T47D (cell line): Measurements from ENCODE around the gene MYT1.

Experiments used
- DNase-seq, 2 experiments: peaks; one replicate each; pipeline versions ENCODE4 v3.0.0 to v3.0.0-alpha.2; 2011 to 2012; ENCODE audit warnings: low read depth in 1 of 2, low spot score in 1 of 2
- JUND ChIP-seq: IDR thresholded peaks from 2 replicates; pipeline ENCODE4 v1.6.1; 2012; ENCODE audit warnings: low read depth
- in situ Hi-C: cut with HindIII; loops from 2 replicates; pipeline ENCODE4 v1.10.0; 2016; ENCODE audit warnings: low sequenced_read_pairs, low pct_unique_long_range_greater_than_20kb

MYT1 gene

DNA sequence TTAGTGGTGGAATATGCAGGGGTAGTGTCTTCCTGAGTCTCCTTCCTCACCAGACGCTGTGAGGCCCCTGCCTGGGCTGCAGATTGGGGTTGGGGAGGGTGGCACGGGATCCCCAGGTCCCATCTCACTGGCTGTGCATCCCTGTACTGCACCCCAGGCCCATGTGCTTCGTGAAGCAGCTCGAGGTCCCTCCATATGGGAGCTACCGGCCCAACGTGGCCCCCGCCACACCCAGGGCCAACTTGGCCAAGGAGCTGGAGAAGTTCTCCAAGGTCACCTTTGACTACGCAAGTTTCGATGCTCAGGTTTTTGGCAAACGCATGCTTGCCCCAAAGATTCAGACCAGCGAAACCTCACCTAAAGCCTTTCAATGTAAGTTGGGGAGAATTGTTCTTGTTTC is 52.7 kb downstream of the MYT1 start:
- in situ Hi-C loops: no loop called here
- no peak for TF ChIP-seq JUND
- DNase-seq: no peak

DNA sequence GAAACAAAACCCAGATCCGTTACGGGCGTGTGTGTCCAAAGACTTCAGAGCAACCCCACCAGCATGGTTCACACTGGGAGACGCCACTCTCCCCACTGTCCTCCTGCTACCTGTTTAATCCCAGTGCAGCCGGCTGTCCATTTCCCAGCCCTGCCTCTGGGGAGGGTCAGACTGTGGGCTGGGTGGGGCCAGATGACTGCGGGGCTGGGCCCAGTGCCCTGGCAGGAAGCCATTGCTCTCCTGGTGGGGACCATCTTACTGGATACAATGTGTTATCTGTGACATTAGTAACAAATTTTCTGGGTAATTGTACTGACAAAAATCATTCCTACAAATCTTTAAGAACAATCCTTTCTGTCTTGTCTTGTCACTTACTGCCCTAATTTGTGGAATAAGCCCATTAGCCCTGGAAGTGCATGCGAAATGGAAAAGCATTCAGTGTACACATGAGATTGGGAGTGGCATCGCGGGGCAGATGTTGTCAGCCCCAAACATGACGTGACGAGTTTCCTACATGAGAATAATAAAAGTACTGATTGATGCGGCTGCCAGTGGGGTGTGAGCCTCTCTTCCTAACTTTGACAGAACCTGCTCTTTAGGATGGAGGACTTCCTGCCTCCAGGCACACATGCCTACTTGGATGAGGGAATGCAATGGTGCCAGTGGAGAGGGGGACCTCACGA is 53.4 kb downstream of the MYT1 start:
- in situ Hi-C loops: no loop called here
- no peak for TF ChIP-seq JUND
- no peak for DNase-seq

DNA sequence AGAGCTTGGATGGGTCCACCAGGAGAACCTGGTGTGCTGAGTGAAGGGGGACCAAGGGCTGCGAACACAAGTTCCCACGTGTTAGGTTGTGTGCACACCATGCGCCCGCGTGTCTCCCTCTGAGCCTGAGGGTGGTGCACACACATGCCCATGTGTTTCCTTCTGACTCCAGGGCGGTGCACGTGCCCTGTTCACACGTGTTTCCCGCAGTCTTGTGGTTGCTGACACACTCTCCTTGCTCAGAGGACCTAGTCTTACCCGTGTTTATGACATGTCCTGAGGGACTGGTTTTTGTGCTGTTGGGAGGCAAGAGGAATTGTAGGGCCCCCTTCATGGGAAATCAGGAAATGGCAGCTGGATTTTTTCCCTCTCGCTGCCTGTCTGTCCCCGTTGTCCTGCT is 55.0 kb downstream of the MYT1 start:
- in situ Hi-C loops: no loop called here
- no peak for DNase-seq
- TF ChIP-seq JUND: no peak

DNA sequence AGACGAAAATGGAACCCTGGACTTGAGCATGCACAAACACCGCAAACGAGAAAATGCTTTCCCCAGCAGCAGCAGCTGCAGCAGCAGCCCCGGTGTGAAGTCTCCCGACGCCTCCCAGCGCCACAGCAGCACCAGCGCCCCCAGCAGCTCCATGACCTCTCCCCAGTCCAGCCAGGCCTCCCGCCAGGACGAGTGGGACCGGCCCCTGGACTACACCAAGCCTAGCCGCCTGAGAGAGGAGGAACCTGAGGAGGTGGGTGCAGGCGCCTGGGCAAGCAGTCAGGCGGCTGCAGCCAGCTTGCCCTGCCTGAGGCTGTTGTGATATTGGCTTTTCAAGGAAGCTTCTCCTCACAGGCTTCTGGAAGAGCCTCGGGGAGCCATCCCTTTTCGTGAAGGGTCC is 55.5 kb downstream of the MYT1 start:
- no peak for DNase-seq
- TF ChIP-seq JUND: no peak
- in situ Hi-C loops: no loop called here

DNA sequence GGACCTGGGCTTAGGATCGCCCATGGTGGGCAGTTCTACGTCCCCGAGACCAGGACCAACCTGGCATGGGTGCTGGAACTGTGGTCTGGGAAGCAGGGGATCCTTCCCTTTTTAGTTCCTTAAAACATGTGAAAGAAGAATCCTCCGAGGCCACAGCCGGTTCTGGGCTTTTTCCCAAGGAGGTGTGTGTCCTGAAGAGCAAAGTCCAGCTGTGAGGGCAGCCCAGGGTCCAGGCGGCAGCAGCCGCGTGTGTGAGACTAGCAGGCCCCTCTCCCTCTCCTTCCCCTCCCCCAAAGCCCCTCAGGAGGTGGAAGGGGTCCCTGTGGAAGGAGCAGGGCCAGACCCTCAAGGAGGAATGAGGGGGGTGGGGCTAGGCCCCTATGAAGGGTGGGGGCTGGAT is 56.2 kb downstream of the MYT1 start:
- no peak for TF ChIP-seq JUND
- in situ Hi-C loops: no loop called here
- DNase-seq: no peak

DNA sequence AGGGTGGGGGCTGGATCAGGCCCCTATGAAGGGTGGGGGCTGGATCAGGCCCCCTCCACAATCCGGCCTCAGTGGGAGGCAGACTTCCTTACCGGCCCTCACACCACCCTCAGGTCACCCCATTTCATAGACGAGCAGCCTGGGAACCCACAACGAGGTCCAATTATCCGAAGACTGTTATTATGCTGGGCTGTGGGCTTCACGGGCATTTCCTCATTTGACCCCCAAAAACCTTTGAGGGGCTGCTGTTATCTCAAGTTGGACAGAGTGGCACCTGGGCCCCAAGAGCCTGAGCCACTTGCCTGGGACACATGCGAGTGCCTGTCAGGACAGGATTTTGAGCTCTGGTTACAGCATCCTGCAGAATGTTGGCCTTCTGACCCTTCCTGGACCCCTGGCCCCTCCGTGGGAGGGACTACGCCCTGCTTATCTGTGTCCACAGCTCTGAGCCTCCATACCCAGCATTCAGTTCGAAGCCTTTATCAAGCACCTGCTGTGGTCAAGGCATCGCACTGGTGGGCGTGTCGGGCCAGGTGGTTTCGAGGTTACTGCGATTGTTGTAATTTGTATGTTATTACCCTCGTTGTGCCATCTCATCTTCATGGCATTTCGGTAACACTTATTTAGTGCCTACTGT is 56.8 kb downstream of the MYT1 start:
- DNase-seq: no peak
- in situ Hi-C loops: no loop called here
- no peak for TF ChIP-seq JUND

DNA sequence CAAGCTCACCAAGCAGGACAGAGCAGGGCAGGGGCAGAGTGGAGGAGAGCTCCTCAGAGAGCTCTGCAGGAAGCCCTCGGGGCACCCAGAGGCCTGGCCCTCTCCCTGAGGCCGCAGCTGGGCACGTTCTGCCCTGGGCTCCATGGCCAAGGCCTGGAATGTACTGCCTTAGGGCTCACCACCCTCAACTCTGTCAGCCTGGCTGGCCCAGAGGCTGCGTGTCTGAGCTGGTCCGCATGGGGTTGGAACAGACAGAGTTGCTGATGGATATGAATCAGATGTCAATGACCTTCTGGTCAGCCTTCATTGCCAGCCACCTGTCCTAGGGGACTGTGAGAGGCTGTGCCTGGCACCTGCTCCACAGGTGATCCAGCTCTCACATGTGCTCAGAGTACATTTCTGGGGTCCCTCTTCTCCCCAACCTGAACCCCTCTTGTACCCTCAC is 58.1 kb downstream of the MYT1 start:
- TF ChIP-seq JUND: no peak
- DNase-seq: no peak
- in situ Hi-C loops: no loop called here

DNA sequence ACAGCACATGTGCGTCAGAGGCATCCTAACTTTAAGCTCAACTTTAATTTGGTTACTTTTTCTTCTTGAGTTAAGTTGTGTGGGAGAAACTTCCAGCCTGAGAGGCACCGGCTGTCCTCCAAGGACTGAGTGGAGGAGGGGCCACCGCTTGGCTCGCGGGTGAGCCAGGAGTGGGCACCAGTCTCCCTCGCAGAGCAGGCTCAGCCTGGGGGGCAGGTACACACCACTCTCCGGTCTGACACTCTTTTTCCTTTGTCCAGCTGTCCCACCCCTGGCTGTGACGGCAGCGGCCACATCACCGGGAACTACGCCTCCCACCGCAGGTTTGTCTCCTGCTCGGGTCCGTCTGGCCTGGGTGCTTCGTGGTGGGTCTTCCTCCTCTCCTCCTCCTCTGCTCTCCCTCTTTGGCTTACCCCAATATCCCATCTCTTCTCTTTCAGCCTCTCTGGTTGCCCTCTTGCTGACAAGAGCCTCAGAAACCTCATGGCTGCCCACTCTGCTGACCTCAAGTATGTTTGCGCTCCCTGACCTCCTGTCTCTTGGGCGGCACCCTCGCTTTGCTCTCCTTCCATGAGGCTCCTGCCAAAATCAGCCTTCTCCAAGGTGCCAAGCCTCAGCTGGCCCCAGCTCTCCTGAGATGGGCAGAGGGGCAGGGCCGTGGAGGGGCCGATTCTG is 58.7 kb downstream of the MYT1 start:
- in situ Hi-C loops: no loop called here
- DNase-seq: no peak
- TF ChIP-seq JUND: no peak

DNA sequence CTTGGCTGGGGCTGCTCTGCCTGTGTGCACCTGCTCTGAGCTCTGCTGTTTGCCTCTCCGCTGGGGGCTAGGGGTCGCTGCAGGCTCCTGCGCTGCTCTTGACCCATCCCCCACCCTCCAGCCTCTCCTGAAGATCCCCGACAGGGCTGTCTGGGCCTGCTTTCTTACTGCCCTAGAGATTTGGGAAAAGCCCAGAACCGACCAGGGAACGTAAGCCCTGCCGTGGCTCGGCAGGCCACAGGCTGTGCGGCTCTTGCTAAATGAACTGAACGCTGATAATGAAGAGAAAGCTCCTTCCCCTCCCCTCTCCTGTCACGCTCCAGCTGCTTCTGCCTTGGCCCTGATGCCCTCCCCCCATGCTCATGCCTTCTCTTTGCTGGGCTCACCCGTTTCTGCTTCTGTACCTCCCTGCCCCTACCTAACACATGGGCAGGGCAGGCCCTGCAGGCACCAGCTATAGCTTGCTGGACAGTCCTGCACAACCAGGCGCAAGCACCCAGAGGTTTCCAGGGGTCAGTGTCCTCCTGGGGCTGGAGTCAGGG is 59.3 kb downstream of the MYT1 start:
- no peak for DNase-seq
- in situ Hi-C loops: no loop called here
- no peak for TF ChIP-seq JUND

DNA sequence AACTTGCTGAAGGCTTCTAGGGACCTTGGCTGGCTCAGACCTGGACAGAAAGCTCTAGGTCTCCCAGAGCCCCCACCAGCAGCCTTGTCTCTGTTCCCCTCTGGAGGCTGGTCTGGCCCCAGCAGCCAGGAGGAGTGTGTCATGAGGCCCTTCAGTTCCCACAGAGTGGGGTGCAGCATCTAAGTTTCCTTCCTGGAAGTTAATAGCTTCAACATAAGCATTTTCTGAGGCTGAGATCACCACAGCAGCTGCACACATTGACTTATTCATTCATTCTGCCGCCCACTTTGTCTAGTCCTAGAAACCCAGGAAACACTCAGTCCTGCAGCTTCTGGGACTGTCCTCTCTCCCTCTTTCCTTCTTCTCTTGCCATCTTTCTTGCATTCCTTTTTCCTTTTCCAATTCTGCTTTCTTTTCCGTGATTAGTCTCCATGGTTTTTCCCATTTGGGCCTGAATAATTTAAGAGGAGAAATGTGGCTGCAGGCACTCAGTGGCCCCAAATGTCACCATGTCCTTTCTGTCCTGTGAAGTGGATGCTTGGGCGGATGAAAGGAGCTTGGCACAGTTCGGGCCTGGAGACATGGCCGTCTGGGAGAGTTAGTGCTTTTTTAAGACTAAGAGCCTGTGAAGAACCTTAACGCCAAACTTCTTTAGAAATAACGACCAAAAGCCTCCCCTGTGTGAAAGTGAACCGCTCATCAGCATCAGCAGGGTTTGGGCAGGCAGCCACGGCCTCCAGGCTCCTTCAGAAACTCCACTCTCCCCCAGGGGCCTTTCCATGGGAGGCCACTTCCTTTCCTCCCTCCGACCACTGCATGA is 60.3 kb downstream of the MYT1 start:
- no peak for TF ChIP-seq JUND
- no peak for DNase-seq
- in situ Hi-C loops: no loop called here

DNA sequence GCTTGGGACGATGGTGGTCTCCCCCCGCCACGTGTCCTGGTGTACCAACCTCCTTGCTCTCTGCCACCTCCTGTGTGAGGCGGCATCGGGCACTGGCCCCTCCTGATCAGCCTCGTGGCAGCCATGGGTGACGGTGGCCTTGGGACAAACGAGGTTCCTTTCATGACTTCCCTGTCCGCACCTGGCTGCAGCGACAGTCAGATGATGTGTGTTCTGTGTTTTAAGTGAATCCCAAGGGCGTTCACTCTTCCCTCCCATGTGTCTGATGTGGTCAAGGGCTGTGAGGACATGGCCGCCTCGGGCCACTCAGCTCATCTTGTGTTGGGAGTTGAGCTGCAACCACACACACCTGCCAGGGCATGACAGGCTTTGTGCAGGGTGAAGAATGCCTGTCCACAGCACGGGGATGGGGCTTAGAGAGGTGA is 60.9 kb downstream of the MYT1 start:
- in situ Hi-C loops: no loop called here
- TF ChIP-seq JUND: no peak

DNA sequence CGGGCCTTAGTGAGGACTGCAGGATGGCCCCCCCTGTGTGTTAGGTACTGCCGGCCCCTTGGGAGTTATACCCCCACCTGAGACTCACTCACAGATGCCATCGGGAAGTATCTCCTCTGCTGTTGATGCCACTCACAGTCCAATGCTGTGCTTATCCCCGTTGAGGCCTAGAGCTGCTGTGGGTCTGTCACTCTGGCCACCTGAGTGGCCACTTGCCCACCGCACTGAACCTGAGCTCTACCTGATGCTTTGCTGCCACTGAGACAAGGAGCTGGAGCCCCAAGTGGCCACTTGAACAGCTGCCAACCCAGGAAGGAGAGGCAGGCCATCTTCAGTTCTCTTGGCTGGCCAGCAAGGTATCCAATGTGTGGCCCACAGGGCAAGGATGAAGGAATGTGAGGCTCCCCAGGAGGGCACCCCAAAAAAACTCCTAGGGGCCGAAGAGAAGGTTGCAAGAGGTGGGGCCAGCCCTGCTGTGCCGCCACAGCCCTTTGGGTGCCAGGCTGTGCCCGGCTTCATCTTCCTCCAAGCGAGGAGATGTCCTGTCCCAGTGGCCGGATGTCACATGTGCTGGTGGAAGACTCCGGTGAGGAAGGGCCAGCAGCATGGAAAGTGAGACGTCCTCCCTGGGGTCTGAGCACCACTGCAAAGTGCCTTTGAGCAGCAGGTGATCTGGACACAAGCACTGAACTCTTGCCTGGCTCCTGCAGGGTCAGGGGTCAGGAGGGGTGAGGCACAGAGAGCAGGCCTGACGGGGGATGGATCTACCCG is 61.8 kb downstream of the MYT1 start:
- in situ Hi-C loops: no loop called here
- DNase-seq: no peak
- TF ChIP-seq JUND: no peak

More for the DNA sequence above, 60.9 kb downstream of the MYT1 start:
- DNase-seq: no peak
